ENCODE results near the gene KRTAP10-12.
A peak's percentile ranks its signal among the peaks of the same experiment; 100 is the strongest.

KRTAP10-12 gene

DNA sequence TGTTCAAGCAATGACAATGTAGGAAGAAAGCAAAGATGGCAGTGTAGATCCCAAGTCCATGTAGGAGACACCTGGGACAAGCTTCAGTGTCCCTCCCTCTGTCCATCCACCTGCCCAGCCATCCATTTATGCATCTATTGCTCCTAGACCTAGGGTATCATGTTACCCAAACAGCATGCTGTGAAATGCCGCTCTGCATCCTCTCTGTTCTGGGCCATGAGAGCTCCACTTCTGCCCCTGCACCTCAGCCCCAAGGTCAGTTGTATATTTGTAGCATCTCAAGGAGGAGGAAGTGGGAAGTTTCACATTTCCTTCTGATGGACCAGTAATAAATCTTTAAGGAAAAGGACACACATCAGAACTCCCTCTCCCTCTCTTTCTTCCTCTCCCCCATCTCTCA is 42.3 kb downstream of the KRTAP10-12 start:
- H3K4me3 ChIP-seq (replicated peaks; ENCODE audit: low read depth, low read length), result no peak overlapping the region
- TF ChIP-seq, protein P1, sequence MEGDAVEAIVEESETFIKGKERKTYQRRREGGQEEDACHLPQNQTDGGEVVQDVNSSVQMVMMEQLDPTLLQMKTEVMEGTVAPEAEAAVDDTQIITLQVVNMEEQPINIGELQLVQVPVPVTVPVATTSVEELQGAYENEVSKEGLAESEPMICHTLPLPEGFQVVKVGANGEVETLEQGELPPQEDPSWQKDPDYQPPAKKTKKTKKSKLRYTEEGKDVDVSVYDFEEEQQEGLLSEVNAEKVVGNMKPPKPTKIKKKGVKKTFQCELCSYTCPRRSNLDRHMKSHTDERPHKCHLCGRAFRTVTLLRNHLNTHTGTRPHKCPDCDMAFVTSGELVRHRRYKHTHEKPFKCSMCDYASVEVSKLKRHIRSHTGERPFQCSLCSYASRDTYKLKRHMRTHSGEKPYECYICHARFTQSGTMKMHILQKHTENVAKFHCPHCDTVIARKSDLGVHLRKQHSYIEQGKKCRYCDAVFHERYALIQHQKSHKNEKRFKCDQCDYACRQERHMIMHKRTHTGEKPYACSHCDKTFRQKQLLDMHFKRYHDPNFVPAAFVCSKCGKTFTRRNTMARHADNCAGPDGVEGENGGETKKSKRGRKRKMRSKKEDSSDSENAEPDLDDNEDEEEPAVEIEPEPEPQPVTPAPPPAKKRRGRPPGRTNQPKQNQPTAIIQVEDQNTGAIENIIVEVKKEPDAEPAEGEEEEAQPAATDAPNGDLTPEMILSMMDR (IDR thresholded peaks at IDR 0.05; ENCODE audit: low read depth, low read length, missing control alignments), result no peak
- no peak for DNase-seq (ENCODE audit: extremely low read depth, low read depth)

DNA sequence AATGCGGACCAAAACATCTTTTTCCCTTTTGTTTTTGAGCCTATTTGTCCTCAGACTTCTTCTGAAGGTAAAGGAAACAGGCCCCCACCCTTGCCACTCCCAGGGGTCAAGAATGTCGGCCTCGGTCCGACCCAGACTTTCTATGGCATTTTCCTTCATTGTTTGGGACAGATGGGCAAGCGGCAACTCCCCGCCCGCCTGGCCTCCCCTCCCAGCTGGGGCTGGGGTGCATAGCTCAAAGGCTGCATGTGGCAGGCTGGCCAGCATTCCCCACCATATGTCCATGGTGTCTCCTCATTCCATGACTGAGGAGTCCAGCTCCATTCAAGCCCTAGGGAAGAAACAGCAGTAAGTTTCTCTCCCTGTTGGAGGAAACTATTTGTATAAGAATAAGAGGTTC is 43.8 kb downstream of the KRTAP10-12 start:
- DNase-seq (ENCODE audit: extremely low read depth, low read depth), result no peak
- TF ChIP-seq, protein P1 (IDR thresholded peaks at IDR 0.05; ENCODE audit: low read depth, low read length, missing control alignments), result no peak
- no peak overlapping the region for H3K4me3 ChIP-seq (replicated peaks; ENCODE audit: low read depth, low read length)

DNA sequence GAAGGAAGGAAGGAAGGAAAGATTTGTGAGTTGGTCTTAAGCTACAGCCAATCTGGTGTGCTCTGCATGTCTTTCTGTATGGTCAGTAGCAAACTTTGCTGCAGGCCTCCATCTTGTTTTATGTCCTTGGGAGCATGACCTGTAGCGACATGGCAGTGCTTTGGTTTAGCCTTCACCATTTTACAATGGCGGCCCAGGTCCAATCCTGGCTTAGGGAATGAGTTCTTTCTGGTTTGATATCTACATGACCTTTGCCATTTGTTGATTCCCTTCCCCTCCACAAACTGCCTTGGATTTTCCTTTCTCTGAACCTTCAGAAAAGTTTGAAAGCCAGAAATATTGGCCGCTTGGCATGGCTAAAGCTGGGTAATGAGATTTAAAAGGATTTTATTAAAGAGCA is 44.9 kb downstream of the KRTAP10-12 start:
- DNase-seq (ENCODE audit: extremely low read depth, low read depth), result no peak
- TF ChIP-seq, protein P1 (IDR thresholded peaks at IDR 0.05; ENCODE audit: low read depth, low read length, missing control alignments), result no peak
- H3K4me3 ChIP-seq (replicated peaks; ENCODE audit: low read depth, low read length), result no peak overlapping the region

DNA sequence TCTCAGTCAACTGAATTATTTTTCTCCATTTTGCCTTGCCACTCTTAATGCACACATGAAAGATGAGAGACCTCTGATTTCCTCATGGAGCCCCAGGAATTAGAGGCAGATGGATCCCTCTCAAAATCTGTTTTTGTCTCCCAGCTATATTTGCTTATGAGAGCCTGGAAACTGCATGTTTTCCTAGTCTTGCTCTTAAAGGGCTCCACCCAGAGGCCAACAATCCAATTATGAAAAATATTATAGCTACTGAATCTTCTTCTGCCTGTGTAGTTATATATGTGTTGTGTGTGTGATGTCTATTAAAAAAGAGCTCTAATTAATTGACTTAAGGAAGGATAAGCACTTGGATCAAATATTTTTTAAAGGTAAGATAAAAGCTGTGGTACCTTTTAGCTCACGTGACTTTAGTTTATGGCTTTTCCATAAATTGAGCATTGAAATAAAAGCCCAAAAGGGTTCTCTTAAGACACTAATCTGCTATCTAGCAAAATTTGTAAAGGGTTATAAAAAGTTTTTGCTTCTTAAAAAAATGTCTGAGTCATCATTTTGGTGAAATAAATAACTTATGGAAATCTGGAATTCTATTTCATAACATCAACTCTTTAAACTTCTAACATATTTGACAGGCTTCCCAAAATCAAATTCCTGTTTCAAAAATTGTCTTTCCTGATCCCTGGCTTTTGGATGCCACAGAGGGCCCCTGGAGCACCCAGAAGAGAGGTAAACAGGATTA is 45.6 kb downstream of the KRTAP10-12 start:
- no peak for DNase-seq (ENCODE audit: extremely low read depth, low read depth)
- TF ChIP-seq, protein P1 (IDR thresholded peaks at IDR 0.05; ENCODE audit: low read depth, low read length, missing control alignments), result peak; percentile 14
- H3K4me3 ChIP-seq (replicated peaks; ENCODE audit: low read depth, low read length), result no peak overlapping the region

Data from HFF-Myc (cell line).